HepG2 (cell line): ENCODE measurements around the gene KDM5B. TPM values are rescaled to one million over a fixed set of nuclear protein-coding genes. Genes with fewer than 3 reads are reported as not detected.
A peak's percentile ranks its signal among the peaks of the same experiment; 100 is the strongest.

Experiments used
- EEA1 ChIP-seq: sonication (generic); formaldehyde crosslinking; IDR thresholded peaks from 2 replicates; pipeline ENCODE4 v1.5.1; 2020; ENCODE audit warnings: mild to moderate bottlenecking, missing genetic modification reagents, borderline replicate concordance
- FLYWCH1 ChIP-seq: sonication (generic); formaldehyde crosslinking; IDR thresholded peaks from 2 replicates; pipeline ENCODE4 v1.8.1; 2023; ENCODE audit warnings: mild to moderate bottlenecking, missing genetic modification reagents
- KDM4B ChIP-seq: sonication (generic); formaldehyde crosslinking; IDR thresholded peaks from 2 replicates; pipeline ENCODE4 v1.4.0; 2020; ENCODE audit warnings: missing genetic modification reagents
- KLF9 ChIP-seq: IDR thresholded peaks from 2 replicates; pipeline ENCODE4 v1.6.1; 2016; ENCODE audit warnings: low read depth
- MXD4 ChIP-seq: IDR thresholded peaks from 2 replicates; pipeline ENCODE4 v1.6.1; 2016; ENCODE audit warnings: mild to moderate bottlenecking, missing biosample characterization, missing genetic modification reagents
- PCBP1 ChIP-seq: fragments of 200-400 bp; formaldehyde crosslinking; IDR thresholded peaks from 2 replicates; pipeline ENCODE4 v1.6.1; 2017; ENCODE audit warnings: mild to moderate bottlenecking, low read depth, low read length, borderline replicate concordance
- RCOR2 ChIP-seq: IDR thresholded peaks from 2 replicates; pipeline ENCODE4 v1.6.1; 2016; ENCODE audit warnings: missing biosample characterization, missing genetic modification reagents
- ZFP36L1 ChIP-seq: sonication (generic); formaldehyde crosslinking; IDR thresholded peaks from 2 replicates; pipeline ENCODE4 v1.8.0; 2022; ENCODE audit warnings: mild to moderate bottlenecking, missing genetic modification reagents, moderate library complexity
- ZNF232 ChIP-seq: sonication (generic); formaldehyde crosslinking; IDR thresholded peaks from 2 replicates; pipeline ENCODE4 v1.4.0; 2020; ENCODE audit warnings: missing genetic modification reagents, borderline replicate concordance
- ZNF451 ChIP-seq: sonication (generic); formaldehyde crosslinking; IDR thresholded peaks from 2 replicates; pipeline ENCODE4 v1.5.0; 2020; ENCODE audit warnings: mild to moderate bottlenecking, missing genetic modification reagents
- ZNF496 ChIP-seq: sonication (generic); formaldehyde crosslinking; IDR thresholded peaks from 2 replicates; pipeline ENCODE4 v1.8.1; 2023; ENCODE audit warnings: mild to moderate bottlenecking, moderate library complexity, missing genetic modification reagents; ENCODE audit not compliant: insufficient replicate concordance
- polyA plus RNA-seq, 8 experiments: library from polyadenylated mRNA; depleted of rRNA in 3 of 8; stranded (reverse) in 7 of 8; unstranded in 1 of 8; fragments of >200 nt; fragmentation: Illumina TruSeq in 4 of 8; extraction: Trizol in 4 of 8; gene quantifications; 2 replicates each; pipeline versions ENCODE4 v1.2.1 to v1.2.3, GENCODE V29; 2011 to 2016; ENCODE audit warnings: low read depth in 4 of 8, missing spikeins in 1 of 8, mixed read lengths in 1 of 8; ENCODE audit not compliant: insufficient read depth in 1 of 8
- total RNA-seq, 5 experiments: library from RNA; depleted of rRNA; stranded (reverse); fragments of >200 nt; fragmentation: Illumina TruSeq; extraction: Trizol; gene quantifications; 2 replicates each; pipeline ENCODE4 v1.2.3, GENCODE V29; 2016; ENCODE audit warnings: low read depth in 1 of 5
- TF ChIP-seq, protein P1 (sequence below): IDR thresholded peaks from 2 replicates; pipeline ENCODE4 v1.6.1; 2016; ENCODE audit warnings: low read depth, missing genetic modification reagents, missing compliant biosample characterization
- TF ChIP-seq, protein P2 (sequence below): IDR thresholded peaks from 2 replicates; pipeline ENCODE4 v1.6.1; 2016; ENCODE audit warnings: mild to moderate bottlenecking
- TF ChIP-seq, protein P3 (sequence below): sonication (generic); formaldehyde crosslinking; IDR thresholded peaks from 2 replicates; pipeline ENCODE4 v1.5.1; 2020; ENCODE audit warnings: missing genetic modification reagents, mild to moderate bottlenecking, borderline replicate concordance

KDM5B gene
- total and polyA plus RNA-seq, 2 of the 13 experiments (the other 11 are each of a cell fraction or from before 2014, with no cell fraction given): 34.2 to 35.4 TPM

DNA sequence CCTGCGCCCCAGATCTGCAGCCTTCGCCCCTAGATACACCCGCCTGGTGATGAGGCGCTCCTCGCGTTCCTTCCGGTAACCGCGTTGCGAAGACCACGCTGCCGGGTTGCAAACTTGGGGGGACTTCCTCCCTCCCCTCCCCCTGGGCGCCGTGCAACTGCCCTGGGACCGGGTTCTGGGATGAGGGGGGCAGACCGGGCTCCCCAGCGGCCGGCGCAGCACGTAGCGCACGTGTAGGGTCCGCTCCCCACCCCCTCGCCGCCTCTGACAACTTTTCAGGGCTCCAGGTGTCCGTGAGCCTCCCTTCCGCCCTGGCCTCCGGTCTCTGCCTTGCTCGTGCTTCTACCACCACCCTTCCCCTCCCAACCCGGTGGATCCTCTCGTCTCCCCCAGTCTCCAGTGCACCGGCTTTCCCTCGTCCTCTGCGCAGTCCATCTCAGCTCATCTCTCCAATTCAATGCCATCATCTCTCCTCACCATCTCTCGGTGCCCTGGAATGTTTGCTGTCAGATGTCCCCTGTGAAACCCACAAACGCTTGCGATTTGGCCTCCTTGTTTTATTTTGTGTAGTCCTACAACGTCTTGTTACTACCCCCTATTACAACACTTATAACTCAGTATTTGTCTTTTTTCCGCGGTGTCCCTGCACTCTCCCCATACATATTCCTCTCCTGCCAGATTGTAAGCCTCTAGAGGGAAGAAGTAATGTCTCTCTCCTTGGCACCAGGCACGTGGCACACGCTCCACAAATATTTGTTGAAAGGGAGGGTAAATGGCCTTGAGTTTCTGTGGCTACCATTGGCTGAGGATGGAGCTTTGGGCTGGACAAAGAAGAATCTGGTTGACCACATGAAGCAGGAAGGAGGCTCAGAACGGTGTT is 3.3 kb upstream of the KDM5B start (continued):
- TF ChIP-seq MXD4 (CRISPR knock-in tag): no peak; the same call in 1 of the 2 replicates
- TF ChIP-seq RCOR2: 0 out of 2 replicates have a peak, but pooled peaks have one; percentile 28
- TF ChIP-seq, protein P1, sequence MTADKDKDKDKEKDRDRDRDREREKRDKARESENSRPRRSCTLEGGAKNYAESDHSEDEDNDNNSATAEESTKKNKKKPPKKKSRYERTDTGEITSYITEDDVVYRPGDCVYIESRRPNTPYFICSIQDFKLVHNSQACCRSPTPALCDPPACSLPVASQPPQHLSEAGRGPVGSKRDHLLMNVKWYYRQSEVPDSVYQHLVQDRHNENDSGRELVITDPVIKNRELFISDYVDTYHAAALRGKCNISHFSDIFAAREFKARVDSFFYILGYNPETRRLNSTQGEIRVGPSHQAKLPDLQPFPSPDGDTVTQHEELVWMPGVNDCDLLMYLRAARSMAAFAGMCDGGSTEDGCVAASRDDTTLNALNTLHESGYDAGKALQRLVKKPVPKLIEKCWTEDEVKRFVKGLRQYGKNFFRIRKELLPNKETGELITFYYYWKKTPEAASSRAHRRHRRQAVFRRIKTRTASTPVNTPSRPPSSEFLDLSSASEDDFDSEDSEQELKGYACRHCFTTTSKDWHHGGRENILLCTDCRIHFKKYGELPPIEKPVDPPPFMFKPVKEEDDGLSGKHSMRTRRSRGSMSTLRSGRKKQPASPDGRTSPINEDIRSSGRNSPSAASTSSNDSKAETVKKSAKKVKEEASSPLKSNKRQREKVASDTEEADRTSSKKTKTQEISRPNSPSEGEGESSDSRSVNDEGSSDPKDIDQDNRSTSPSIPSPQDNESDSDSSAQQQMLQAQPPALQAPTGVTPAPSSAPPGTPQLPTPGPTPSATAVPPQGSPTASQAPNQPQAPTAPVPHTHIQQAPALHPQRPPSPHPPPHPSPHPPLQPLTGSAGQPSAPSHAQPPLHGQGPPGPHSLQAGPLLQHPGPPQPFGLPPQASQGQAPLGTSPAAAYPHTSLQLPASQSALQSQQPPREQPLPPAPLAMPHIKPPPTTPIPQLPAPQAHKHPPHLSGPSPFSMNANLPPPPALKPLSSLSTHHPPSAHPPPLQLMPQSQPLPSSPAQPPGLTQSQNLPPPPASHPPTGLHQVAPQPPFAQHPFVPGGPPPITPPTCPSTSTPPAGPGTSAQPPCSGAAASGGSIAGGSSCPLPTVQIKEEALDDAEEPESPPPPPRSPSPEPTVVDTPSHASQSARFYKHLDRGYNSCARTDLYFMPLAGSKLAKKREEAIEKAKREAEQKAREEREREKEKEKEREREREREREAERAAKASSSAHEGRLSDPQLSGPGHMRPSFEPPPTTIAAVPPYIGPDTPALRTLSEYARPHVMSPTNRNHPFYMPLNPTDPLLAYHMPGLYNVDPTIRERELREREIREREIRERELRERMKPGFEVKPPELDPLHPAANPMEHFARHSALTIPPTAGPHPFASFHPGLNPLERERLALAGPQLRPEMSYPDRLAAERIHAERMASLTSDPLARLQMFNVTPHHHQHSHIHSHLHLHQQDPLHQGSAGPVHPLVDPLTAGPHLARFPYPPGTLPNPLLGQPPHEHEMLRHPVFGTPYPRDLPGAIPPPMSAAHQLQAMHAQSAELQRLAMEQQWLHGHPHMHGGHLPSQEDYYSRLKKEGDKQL: no peak
- TF ChIP-seq ZNF232: no peak; the same call in 1 of the 2 replicates
- TF ChIP-seq ZNF496 (CRISPR knock-in tag): no peak
- TF ChIP-seq, protein P2, sequence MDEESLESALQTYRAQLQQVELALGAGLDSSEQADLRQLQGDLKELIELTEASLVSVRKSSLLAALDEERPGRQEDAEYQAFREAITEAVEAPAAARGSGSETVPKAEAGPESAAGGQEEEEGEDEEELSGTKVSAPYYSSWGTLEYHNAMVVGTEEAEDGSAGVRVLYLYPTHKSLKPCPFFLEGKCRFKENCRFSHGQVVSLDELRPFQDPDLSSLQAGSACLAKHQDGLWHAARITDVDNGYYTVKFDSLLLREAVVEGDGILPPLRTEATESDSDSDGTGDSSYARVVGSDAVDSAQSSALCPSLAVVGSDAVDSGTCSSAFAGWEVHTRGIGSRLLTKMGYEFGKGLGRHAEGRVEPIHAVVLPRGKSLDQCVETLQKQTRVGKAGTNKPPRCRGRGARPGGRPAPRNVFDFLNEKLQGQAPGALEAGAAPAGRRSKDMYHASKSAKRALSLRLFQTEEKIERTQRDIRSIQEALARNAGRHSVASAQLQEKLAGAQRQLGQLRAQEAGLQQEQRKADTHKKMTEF (CRISPR knock-in tag): no peak
- no peak for TF ChIP-seq EEA1 (CRISPR knock-in tag)
- TF ChIP-seq, protein P3, sequence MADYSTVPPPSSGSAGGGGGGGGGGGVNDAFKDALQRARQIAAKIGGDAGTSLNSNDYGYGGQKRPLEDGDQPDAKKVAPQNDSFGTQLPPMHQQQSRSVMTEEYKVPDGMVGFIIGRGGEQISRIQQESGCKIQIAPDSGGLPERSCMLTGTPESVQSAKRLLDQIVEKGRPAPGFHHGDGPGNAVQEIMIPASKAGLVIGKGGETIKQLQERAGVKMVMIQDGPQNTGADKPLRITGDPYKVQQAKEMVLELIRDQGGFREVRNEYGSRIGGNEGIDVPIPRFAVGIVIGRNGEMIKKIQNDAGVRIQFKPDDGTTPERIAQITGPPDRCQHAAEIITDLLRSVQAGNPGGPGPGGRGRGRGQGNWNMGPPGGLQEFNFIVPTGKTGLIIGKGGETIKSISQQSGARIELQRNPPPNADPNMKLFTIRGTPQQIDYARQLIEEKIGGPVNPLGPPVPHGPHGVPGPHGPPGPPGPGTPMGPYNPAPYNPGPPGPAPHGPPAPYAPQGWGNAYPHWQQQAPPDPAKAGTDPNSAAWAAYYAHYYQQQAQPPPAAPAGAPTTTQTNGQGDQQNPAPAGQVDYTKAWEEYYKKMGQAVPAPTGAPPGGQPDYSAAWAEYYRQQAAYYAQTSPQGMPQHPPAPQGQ: no peak
- no peak for TF ChIP-seq KDM4B (CRISPR knock-in tag)
- TF ChIP-seq FLYWCH1 (CRISPR knock-in tag): no peak; the same call in 1 of the 2 replicates
- peak; percentile 9; the same call in 1 of the 2 replicates for TF ChIP-seq PCBP1
- peak; percentile 20 for TF ChIP-seq ZFP36L1
- TF ChIP-seq KLF9: no peak
- no peak for TF ChIP-seq ZNF451 (CRISPR knock-in tag)
